K562 (cell line): ENCODE measurements around the gene ACSS1. TPM values are rescaled to one million over a fixed set of nuclear protein-coding genes. Genes with fewer than 3 reads are reported as not detected.

Source experiments
- FOXM1 ChIP-seq, 2 experiments: fragments of 450-650 bp in 1 of 2; sonication (generic) in 1 of 2; formaldehyde crosslinking in 1 of 2; IDR thresholded peaks; 2 replicates each; pipeline versions ENCODE4 v1.6.1 to v1.9.0; 2017 to 2022; ENCODE audit warnings: low read depth in 2 of 2, mild to moderate bottlenecking in 2 of 2, missing genetic modification reagents in 1 of 2, moderate library complexity in 1 of 2
- GMEB1 ChIP-seq: fragments of 250-450 bp; sonication (Bioruptor Pico); IDR thresholded peaks from 2 replicates; pipeline ENCODE4 v1.4.0; 2020; ENCODE audit warnings: mild to moderate bottlenecking
- MEF2A ChIP-seq: IDR thresholded peaks from 2 replicates; pipeline ENCODE4 v1.6.1; 2011; ENCODE audit warnings: low read depth, mild to moderate bottlenecking, low read length, moderate library complexity; ENCODE audit not compliant: control insufficient read depth
- MEIS2 ChIP-seq: fragments of 450-650 bp; IDR thresholded peaks from 2 replicates; pipeline ENCODE4 v1.6.1; 2014; ENCODE audit warnings: mild to moderate bottlenecking; ENCODE audit not compliant: partially characterized antibody
- SMAD2 ChIP-seq: fragments of 150-350 bp; IDR thresholded peaks from 2 replicates; pipeline ENCODE4 v1.6.1; 2014; ENCODE audit warnings: low read depth, mild to moderate bottlenecking, low read length
- SMARCB1 ChIP-seq: IDR thresholded peaks from 2 replicates; pipeline ENCODE4 v1.6.1; 2011; ENCODE audit warnings: improper control_type of control experiment, low read depth; ENCODE audit not compliant: insufficient read length
- SP2 ChIP-seq: IDR thresholded peaks from 2 replicates; pipeline ENCODE4 v1.6.1; 2011; ENCODE audit warnings: mild to moderate bottlenecking, low read depth, low read length, moderate library complexity; ENCODE audit not compliant: poor library complexity, severe bottlenecking; ENCODE audit errors: extremely low read depth
- ZBTB12 ChIP-seq: fragments of 250-450 bp; sonication (Bioruptor Pico); IDR thresholded peaks from 2 replicates; pipeline ENCODE4 v1.4.0; 2020
- ZNF589 ChIP-seq: fragments of 200-800 bp; sonication (Bioruptor generic); IDR thresholded peaks from 2 replicates; pipeline ENCODE4 v1.6.1; 2016; ENCODE audit warnings: low read depth, missing genetic modification characterization, missing compliant biosample characterization
- polyA plus RNA-seq, 8 experiments: library from polyadenylated mRNA; depleted of rRNA in 4 of 8; stranded (reverse) in 5 of 8; unstranded in 3 of 8; fragments of >200 nt; fragmentation: Nextera tagmentation in 2 of 8; fragmentation: Illumina TruSeq in 1 of 8; extraction: Ambion mirVana in 2 of 8; extraction: Trizol in 1 of 8; gene quantifications; 2 replicates each; pipeline versions ENCODE4 v1.2.1 to v1.2.3, GENCODE V29; 2011 to 2014; ENCODE audit warnings: inconsistent platforms in 1 of 8, missing spikeins in 1 of 8
- total RNA-seq, 7 experiments: library from RNA; depleted of rRNA in 6 of 7; stranded (reverse); fragments of >200 nt in 6 of 7; fragmentation: Illumina TruSeq in 2 of 7; extraction: Trizol in 2 of 7; gene quantifications; 2 replicates each; pipeline versions ENCODE4 v1.2.1 to v1.2.3, GENCODE V29; 2011 to 2021; ENCODE audit warnings: low replicate concordance in 1 of 7
- TF ChIP-seq, protein P1 (sequence below), 2 experiments: fragments of 450-650 bp; IDR thresholded peaks; 2 replicates each; pipeline ENCODE4 v1.6.1; 2016; ENCODE audit warnings: mild to moderate bottlenecking in 2 of 2, borderline replicate concordance in 1 of 2, low read depth in 1 of 2, moderate library complexity in 1 of 2
- TF ChIP-seq, protein P2 (sequence below), 2 experiments: fragments of 450-650 bp; conservative IDR thresholded peaks; 2 replicates each; pipeline ENCODE4 v1.6.1; 2017; ENCODE audit warnings: mild to moderate bottlenecking in 2 of 2, moderate library complexity in 2 of 2

The ACSS1 gene
- total and polyA plus RNA-seq, 9 of the 15 experiments (the other 6 are each of a cell fraction or from before 2014, with no cell fraction given): 0.07 to 2.1 (median 0.27) TPM; not detected in 3

DNA sequence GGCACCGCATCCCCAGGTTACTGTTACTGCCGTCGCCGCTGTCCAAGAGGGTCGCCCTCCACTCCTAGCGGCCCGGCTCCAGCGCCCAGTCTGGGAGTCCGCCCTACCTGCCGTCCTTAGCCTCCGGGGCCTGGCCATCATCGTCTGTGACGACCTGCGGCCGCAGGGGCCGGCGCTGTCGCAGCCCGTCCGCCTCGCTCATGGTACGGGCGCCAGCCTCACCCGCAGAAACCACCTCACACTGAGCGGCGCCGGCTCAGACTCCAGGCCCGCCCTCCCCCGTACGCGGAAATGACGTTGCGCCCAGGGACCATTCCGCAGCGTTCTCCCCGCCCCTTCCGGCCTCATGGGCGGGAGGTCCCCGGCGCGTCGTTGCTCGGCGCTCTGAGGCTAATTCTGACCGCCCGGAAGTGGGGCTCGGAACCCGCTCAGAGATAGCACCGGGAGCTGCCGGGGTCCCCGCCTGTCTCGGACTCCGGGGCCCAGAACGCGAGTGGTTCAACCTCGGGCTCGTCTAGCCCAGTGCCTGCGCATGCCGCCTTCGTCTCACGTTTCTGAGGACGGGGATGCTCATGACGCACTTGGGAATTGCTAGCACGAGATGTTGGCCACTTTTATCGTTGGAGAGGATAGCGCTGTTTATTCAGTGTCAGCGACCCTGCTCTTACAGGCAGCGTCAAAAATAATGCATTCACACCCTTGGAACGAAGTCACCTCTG is 65.3 kb downstream of the ACSS1 start, which contains the start of gene APMAP (continued):
- TF ChIP-seq, protein P1, sequence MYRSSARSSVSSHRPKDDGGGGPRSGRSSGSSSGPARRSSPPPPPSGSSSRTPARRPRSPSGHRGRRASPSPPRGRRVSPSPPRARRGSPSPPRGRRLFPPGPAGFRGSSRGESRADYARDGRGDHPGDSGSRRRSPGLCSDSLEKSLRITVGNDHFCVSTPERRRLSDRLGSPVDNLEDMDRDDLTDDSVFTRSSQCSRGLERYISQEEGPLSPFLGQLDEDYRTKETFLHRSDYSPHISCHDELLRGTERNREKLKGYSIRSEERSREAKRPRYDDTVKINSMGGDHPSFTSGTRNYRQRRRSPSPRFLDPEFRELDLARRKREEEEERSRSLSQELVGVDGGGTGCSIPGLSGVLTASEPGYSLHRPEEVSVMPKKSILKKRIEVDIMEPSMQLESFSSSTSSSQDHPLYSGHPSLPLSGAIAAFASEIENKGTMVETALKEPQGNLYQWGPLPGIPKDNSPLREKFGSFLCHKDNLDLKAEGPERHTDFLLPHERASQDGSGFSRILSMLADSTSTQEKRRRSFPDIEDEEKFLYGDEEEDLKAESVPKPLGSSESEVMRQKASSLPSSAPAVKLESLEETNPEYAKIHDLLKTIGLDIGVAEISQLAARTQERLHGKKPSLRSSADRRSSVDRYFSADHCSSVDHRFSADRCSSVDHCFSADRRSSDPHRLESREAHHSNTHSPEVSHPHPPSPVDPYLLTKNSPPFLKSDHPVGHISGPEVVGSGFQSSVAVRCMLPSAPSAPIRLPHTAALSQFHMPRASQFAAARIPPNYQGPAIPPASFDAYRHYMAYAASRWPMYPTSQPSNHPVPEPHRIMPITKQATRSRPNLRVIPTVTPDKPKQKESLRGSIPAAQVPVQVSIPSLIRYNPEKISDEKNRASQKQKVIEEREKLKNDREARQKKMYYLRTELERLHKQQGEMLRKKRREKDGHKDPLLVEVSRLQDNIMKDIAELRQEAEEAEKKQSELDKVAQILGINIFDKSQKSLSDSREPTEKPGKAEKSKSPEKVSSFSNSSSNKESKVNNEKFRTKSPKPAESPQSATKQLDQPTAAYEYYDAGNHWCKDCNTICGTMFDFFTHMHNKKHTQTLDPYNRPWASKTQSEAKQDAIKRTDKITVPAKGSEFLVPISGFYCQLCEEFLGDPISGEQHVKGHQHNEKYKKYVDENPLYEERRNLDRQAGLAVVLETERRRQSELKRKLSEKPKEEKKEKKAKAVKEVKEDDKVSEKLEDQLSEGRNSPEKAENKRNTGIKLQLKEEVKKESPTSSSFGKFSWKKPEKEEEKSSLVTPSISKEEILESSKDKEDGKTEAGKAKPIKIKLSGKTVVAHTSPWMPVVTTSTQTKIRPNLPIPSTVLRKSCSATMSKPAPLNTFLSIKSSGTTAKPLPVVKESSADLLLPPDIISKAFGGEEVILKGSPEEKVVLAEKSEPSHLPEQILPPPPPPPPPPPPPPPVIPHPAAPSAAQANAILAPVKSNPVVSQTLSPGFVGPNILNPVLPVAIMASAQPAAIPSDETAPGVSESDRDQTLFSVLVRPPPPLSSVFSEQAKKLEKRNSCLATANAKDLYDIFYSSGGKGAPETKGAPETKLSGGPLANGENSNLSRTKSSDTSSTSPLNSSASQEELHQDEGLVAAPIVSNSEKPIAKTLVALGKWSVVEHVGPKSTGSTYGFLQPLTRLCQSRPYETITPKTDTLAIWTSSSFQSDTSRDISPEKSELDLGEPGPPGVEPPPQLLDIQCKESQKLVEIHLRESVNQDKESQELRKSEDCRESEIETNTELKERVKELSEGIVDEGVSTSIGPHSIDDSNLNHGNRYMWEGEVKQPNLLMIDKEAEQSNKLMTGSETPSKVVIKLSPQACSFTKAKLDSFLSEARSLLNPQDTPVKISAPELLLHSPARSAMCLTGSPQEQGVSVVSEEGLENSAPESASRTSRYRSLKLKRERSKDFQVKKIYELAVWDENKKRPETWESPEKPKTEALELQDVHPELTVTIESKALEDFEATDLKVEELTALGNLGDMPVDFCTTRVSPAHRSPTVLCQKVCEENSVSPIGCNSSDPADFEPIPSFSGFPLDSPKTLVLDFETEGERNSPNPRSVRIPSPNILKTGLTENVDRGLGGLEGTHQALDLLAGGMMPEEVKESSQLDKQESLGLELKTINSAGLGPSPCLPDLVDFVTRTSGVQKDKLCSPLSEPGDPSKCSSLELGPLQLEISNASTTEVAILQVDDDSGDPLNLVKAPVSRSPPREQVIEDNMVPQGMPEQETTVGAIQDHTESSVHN (IDR thresholded peaks at IDR 0.05; ENCODE audit: borderline replicate concordance in 1 of 2, low read depth in 1 of 2): no peak
- TF ChIP-seq FOXM1 (IDR thresholded peaks at IDR 0.05; ENCODE audit: low read depth) (no peak), FOXM1 (CRISPR knock-in tag; IDR thresholded peaks at IDR 0.05; ENCODE audit: low read depth) (no peak), GMEB1 (CRISPR knock-in tag) (peak; percentile 39; the same call in 1 of the 2 replicates), ZNF589 (CRISPR knock-in tag) (no peak), SP2 (no peak), SMARCB1 (no peak), SMAD2 (no peak), MEF2A (no peak), MEIS2 (no peak), ZBTB12 (peak; percentile 84)
- TF ChIP-seq, protein P2, sequence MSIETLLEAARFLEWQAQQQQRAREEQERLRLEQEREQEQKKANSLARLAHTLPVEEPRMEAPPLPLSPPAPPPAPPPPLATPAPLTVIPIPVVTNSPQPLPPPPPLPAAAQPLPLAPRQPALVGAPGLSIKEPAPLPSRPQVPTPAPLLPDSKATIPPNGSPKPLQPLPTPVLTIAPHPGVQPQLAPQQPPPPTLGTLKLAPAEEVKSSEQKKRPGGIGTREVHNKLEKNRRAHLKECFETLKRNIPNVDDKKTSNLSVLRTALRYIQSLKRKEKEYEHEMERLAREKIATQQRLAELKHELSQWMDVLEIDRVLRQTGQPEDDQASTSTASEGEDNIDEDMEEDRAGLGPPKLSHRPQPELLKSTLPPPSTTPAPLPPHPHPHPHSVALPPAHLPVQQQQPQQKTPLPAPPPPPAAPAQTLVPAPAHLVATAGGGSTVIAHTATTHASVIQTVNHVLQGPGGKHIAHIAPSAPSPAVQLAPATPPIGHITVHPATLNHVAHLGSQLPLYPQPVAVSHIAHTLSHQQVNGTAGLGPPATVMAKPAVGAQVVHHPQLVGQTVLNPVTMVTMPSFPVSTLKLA (conservative IDR thresholded peaks at IDR 0.05): peak in 1 of 2 experiments; percentile 72; a peak in 2 of 4 replicates
